Activated T-cell treated with anti-CD3 and anti-CD28 coated beads, Interleukin-2, amount 50 U/mL, for 72 hours (primary cell): ENCODE data around the gene SLC25A17. TPM values are rescaled to one million over a fixed set of nuclear protein-coding genes. Genes with fewer than 3 reads are reported as not detected.
"Not testable (repeated sequence)": the region's sequence is repeated elsewhere in the genome, so short reads cannot be mapped to it uniquely, and the experiment has no call there.

Source experiments
- ATAC-seq, 2 donors: fragments of 150-1000 bp; cut with Tn5 transposase; replicated peaks in 1 of 2; 2 replicates each; pipeline ENCODE4 v1.10.0; 2021; ENCODE audit warnings: moderate library complexity in 2 of 2, mild to moderate bottlenecking in 1 of 2
- DNase-seq, 2 donors: peaks; one replicate each; pipeline ENCODE4 v3.0.0; 2021 to 2022; ENCODE audit warnings: mixed read lengths in 1 of 2
- H3K27ac Mint-ChIP-seq: one replicate; pipeline ENCODE4 v1.8.0; 2022; ENCODE audit warnings: mild to moderate bottlenecking, moderate library complexity, mixed read lengths
- H3K27me3 Mint-ChIP-seq: one replicate; pipeline ENCODE4 v1.8.0; 2022; ENCODE audit warnings: low read depth, mixed read lengths
- H3K36me3 Mint-ChIP-seq, 2 donors: one replicate each; pipeline ENCODE4 v1.8.0; 2022; ENCODE audit warnings: mixed read lengths in 2 of 2, mild to moderate bottlenecking in 1 of 2; ENCODE audit not compliant: insufficient read depth in 2 of 2
- H3K4me1 Mint-ChIP-seq: one replicate; pipeline ENCODE4 v1.8.0; 2022; ENCODE audit warnings: low read depth, mixed read lengths
- H3K4me3 Mint-ChIP-seq, 2 donors: one replicate each; pipeline ENCODE4 v1.8.0; 2022; ENCODE audit warnings: mild to moderate bottlenecking in 2 of 2, mixed read lengths in 2 of 2, moderate library complexity in 2 of 2
- H3K9me3 Mint-ChIP-seq, 2 donors: one replicate each; pipeline ENCODE4 v1.8.0; 2022; ENCODE audit warnings: mixed read lengths in 2 of 2
- total RNA-seq, 2 donors: library from RNA; stranded (reverse); gene quantifications; one replicate each; pipeline ENCODE4 v1.2.3, GENCODE V29; 2022

SLC25A17 gene
- total RNA-seq, 2 donors from 2014 or later, result 18.8 to 20.0 TPM

- Mint-ChIP-seq H3K27me3 (no peaks in the 10 kb centered on the region), H3K27ac (no peak overlapping the region), H3K4me1 (peaks cover 20% of the 10 kb centered on the region), H3K9me3 (no peaks in the 10 kb centered on the region), H3K4me3 (no peak overlapping the region), H3K36me3 (peaks cover 0 to 5% of the 10 kb centered on the region in 2 donors)
- no peak for ATAC-seq
- DNase-seq, result no peak
Observed at GRCh38 chr22:40806711-40807110, 12.4 kb downstream of the SLC25A17 start.

DNA sequence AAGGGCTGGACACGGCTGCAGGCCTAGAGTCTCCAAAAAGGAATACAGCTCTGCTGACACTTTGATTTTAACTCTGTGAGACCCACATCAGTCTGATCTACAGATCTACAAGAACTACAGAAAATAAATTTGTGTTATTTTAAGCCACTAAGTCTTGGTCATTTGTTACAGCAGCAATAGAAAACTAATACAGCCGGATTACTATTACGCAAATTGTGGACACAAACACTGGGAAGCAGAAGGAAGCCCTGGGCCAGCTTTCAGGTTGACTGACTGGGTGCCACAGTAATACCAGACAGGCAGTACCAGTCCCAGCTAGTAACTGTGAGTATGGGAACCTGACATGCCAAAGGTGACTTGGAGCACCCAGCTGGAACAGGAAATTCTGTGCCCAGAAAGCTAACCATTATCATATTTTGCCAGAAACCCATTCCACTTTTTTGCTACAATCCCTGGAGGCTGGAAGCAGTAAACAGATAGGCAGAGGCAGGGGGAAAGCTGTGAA, 13.4 kb downstream of the SLC25A17 start:
- H3K27me3 Mint-ChIP-seq, result no peaks in the 10 kb centered on the region
- H3K4me1 Mint-ChIP-seq, result peaks cover 15% of the 10 kb centered on the region
- no peak for ATAC-seq
- H3K36me3 Mint-ChIP-seq, result peaks cover 0 to 5% of the 10 kb centered on the region in 2 donors
- H3K27ac Mint-ChIP-seq, result peak overlapping the region; percentile 40
- no peak overlapping the region for H3K4me3 Mint-ChIP-seq
- H3K9me3 Mint-ChIP-seq, result no peaks in the 10 kb centered on the region
- DNase-seq, result no peak

DNA sequence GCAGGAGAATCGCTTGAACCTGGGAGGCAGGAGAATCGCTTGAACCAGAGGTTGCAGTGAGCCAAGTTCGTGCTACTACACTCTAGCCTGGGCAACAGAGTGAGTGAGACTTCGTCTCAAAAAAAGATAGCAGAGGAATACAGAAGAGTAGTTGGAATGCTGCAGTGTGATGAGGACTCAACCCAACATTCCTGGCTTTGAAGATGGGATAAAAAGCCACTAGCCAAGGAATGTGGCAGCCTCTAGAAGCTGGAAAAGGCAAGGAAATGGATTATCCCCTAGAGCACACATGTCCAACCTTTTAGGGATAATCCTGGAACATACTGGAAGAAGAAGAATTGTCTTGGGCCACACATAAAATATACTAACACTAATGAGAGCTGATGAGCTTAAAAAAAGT, 13.9 kb downstream of the SLC25A17 start:
- peaks cover 15% of the 10 kb centered on the region for H3K4me1 Mint-ChIP-seq
- peaks cover 0 to 5% of the 10 kb centered on the region in 2 donors for H3K36me3 Mint-ChIP-seq
- no peaks in the 10 kb centered on the region for H3K9me3 Mint-ChIP-seq
- DNase-seq (no peak), ATAC-seq (no peak)
- H3K4me3 Mint-ChIP-seq, result no peak overlapping the region
- no peaks in the 10 kb centered on the region for H3K27me3 Mint-ChIP-seq
- H3K27ac Mint-ChIP-seq, result no peak overlapping the region

DNA sequence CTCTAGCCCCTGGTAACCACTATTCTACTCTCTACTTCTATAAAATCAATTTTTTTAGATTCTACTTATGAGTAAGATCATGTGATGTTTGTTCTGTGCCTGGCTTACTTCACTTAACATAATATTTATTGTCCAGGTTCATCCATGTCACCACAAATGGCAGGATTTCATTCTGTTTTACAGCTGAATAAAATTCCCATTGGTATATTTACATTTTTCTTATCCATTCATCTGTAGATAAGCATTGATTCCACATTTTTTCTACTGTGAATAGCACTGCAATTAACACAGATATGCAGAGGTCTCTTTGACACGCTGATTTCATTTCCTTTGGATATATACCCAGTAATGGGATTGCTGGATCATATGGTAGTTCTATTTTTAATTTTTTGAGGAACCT, 15.8 kb downstream of the SLC25A17 start:
- no peak for ATAC-seq
- no peaks in the 10 kb centered on the region for H3K9me3 Mint-ChIP-seq
- no peak overlapping the region for H3K4me3 Mint-ChIP-seq
- no peaks in the 10 kb centered on the region for H3K27me3 Mint-ChIP-seq
- peak overlapping the region; percentile 11 for H3K27ac Mint-ChIP-seq
- peaks cover 0 to 5% of the 10 kb centered on the region in 2 donors for H3K36me3 Mint-ChIP-seq
- no peak for DNase-seq
- peaks cover 8% of the 10 kb centered on the region for H3K4me1 Mint-ChIP-seq

GRCh38 chr22:40799008-40799407, 20.1 kb downstream of the SLC25A17 start:
- H3K4me3 Mint-ChIP-seq, result no peak overlapping the region
- H3K36me3 Mint-ChIP-seq, result no peaks in the 10 kb centered on the region
- peaks cover 1% of the 10 kb centered on the region for H3K4me1 Mint-ChIP-seq
- no peaks in the 10 kb centered on the region for H3K9me3 Mint-ChIP-seq
- DNase-seq (no peak), ATAC-seq (no peak)
- no peaks in the 10 kb centered on the region for H3K27me3 Mint-ChIP-seq
- H3K27ac Mint-ChIP-seq, result no peak overlapping the region

DNA sequence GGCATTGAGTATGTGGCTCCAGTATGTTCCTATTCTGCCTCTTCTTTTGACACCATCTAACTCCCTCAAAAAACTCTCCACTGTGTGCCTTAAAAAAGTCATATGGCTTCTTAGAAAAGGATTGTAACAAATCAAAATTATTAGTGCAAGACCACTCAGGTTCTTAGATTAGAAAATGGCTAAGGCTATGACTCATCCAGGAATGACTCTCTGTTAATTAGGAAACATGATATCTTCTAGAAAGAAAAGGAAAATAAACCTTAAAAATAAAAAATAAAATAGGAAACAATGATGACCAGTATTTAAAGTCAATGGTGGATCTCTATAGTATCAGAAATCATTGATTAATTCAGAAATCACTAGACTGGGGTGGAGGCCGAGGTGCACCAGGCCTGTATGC, 21.7 kb downstream of the SLC25A17 start:
- H3K4me3 Mint-ChIP-seq, result no peak overlapping the region
- peaks cover 0 to 8% of the 10 kb centered on the region in 2 donors for H3K36me3 Mint-ChIP-seq
- DNase-seq (no peak), ATAC-seq (no peak)
- peaks cover 6% of the 10 kb centered on the region for H3K4me1 Mint-ChIP-seq
- H3K27ac Mint-ChIP-seq, result no peak overlapping the region
- H3K9me3 Mint-ChIP-seq, result no peaks in the 10 kb centered on the region
- H3K27me3 Mint-ChIP-seq, result no peaks in the 10 kb centered on the region

DNA sequence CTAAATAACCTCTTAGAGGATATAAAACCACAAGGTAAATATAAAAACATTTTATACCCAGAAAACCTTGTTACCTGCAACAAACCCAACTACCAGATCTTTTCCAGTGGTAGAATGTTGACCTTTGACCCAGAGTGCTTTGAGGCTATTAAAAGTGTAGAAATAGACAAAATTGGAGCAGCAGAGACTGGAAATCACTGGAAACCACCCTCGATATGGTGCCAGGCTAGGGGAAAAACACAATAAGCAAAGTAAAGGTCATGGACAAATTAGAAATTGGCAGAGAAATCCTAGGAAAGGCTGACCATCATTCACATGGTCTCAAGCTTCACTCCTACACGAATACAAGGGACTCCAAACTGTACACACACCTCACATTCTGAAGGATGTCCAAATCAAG, 26.7 kb downstream of the SLC25A17 start:
- no peak overlapping the region for H3K27ac Mint-ChIP-seq

GRCh38 chr22:40791241-40791640, 27.9 kb downstream of the SLC25A17 start:
- Mint-ChIP-seq H3K4me3 (no peak overlapping the region), H3K27ac (no peak overlapping the region), H3K4me1 (peaks cover 16% of the 10 kb centered on the region), H3K9me3 (no peaks in the 10 kb centered on the region), H3K36me3 (peaks cover 6 to 24% of the 10 kb centered on the region in 2 donors), H3K27me3 (no peaks in the 10 kb centered on the region)
- ATAC-seq (no peak), DNase-seq (no peak)

More for the DNA sequence above, 26.7 kb downstream of the SLC25A17 start:
- H3K9me3 Mint-ChIP-seq, result no peaks in the 10 kb centered on the region
- H3K4me1 Mint-ChIP-seq, result peaks cover 16% of the 10 kb centered on the region
- DNase-seq, result no peak
- no peak for ATAC-seq
- H3K4me3 Mint-ChIP-seq, result no peak overlapping the region
- no peaks in the 10 kb centered on the region for H3K27me3 Mint-ChIP-seq
- peaks cover 6 to 24% of the 10 kb centered on the region in 2 donors for H3K36me3 Mint-ChIP-seq

GRCh38 chr22:40789131-40789530, 30.0 kb downstream of the SLC25A17 start:
- ATAC-seq (no peak), DNase-seq (no peak)
- peaks cover 6 to 27% of the 10 kb centered on the region in 2 donors for H3K36me3 Mint-ChIP-seq
- no peak overlapping the region for H3K27ac Mint-ChIP-seq
- H3K27me3 Mint-ChIP-seq, result no peaks in the 10 kb centered on the region
- H3K9me3 Mint-ChIP-seq, result no peaks in the 10 kb centered on the region
- peaks cover 16% of the 10 kb centered on the region for H3K4me1 Mint-ChIP-seq
- H3K4me3 Mint-ChIP-seq, result no peak overlapping the region

GRCh38 chr22:40782521-40782920, 36.6 kb downstream of the SLC25A17 start:
- Mint-ChIP-seq H3K27me3 (no peaks in the 10 kb centered on the region), H3K27ac (no peak overlapping the region), H3K4me3 (no peak overlapping the region), H3K4me1 (no peaks in the 10 kb centered on the region), H3K9me3 (no peaks in the 10 kb centered on the region), H3K36me3 (peaks cover 2 to 12% of the 10 kb centered on the region in 2 donors)
- ATAC-seq (no peak), DNase-seq (no peak)

GRCh38 chr22:40781749-40782148, 37.4 kb downstream of the SLC25A17 start:
- not testable (repeated sequence) for H3K4me3 Mint-ChIP-seq, H3K27ac Mint-ChIP-seq, H3K27me3 Mint-ChIP-seq, ATAC-seq, H3K9me3 Mint-ChIP-seq, H3K4me1 Mint-ChIP-seq, DNase-seq
- peaks cover 4 to 17% of the 10 kb centered on the region in 2 donors for H3K36me3 Mint-ChIP-seq

- Mint-ChIP-seq H3K36me3 (peaks cover 3 to 19% of the 10 kb centered on the region in 2 donors), H3K9me3 (no peaks in the 10 kb centered on the region), H3K27me3 (no peaks in the 10 kb centered on the region), H3K4me1 (peaks cover 22% of the 10 kb centered on the region), H3K27ac (no peak overlapping the region), H3K4me3 (no peak overlapping the region)
- ATAC-seq (no peak), DNase-seq (no peak)
Observed at GRCh38 chr22:40769761-40770160, 49.4 kb downstream of the SLC25A17 start.

DNA sequence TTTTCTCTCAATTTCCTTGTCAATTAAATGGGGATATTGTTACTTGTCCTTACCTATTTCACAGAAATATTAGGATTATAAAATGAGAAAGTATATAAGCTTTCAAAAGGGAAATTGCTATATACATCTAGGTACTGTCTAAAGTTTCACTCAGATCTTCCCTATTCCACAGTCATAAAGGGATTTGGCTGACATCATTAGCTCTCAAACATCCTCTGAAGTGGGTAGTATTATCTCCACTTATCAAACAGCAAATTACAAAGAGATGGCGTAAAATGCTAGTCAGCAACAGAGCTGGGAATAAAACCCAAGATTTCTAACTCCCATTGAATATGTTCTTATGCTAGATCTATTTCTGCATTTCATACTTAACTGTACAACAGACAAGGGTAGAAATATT, 50.9 kb downstream of the SLC25A17 start:
- ATAC-seq, result peak; percentile 77 to 85
- H3K27ac Mint-ChIP-seq, result no peak overlapping the region
- H3K4me1 Mint-ChIP-seq, result peaks cover 23% of the 10 kb centered on the region
- peaks cover 0 to 11% of the 10 kb centered on the region in 2 donors for H3K36me3 Mint-ChIP-seq
- no peak overlapping the region for H3K4me3 Mint-ChIP-seq
- no peak for DNase-seq
- H3K9me3 Mint-ChIP-seq, result no peaks in the 10 kb centered on the region
- no peaks in the 10 kb centered on the region for H3K27me3 Mint-ChIP-seq

DNA sequence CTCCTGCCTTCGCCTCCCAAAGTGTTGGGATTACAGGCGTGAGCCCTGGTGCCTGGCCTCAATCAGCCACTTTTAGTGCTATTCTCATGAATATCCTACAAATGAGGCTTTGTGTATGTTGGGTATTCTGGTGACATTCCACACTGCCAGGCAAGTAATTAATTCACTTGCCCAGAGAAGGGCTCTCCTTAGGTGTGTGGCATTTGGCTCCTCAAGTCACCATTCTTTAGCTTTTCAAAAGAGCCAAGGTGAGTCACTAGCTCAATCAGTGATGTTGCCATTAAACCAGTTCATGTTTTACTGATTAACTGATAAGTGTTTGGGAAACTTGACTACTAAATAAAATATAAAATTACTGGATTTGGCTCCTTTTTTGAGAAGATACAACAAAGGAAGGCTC, 52.2 kb downstream of the SLC25A17 start:
- no peak for DNase-seq
- Mint-ChIP-seq H3K27ac (no peak overlapping the region), H3K4me3 (no peak overlapping the region), H3K27me3 (no peaks in the 10 kb centered on the region), H3K36me3 (peaks cover 0 to 11% of the 10 kb centered on the region in 2 donors), H3K4me1 (peaks cover 20% of the 10 kb centered on the region), H3K9me3 (no peaks in the 10 kb centered on the region)
- ATAC-seq, result no peak
